Activated T-cell treated with anti-CD3 and anti-CD28 coated beads, Interleukin-2, amount 50 U/mL, for 72 hours (primary cell): ENCODE measurements around the gene SAFB. TPM values are rescaled to one million over a fixed set of nuclear protein-coding genes. Genes with fewer than 3 reads are reported as not detected.
A peak's percentile ranks its signal among the peaks of the same experiment; 100 is the strongest.

ENCODE experiments used
- ATAC-seq, 2 donors: fragments of 150-1000 bp; cut with Tn5 transposase; replicated peaks in 1 of 2; 2 replicates each; pipeline ENCODE4 v1.10.0; 2021; ENCODE audit warnings: moderate library complexity in 2 of 2, mild to moderate bottlenecking in 1 of 2
- DNase-seq, 2 donors: peaks; one replicate each; pipeline ENCODE4 v3.0.0; 2021 to 2022; ENCODE audit warnings: mixed read lengths in 1 of 2
- H3K27ac Mint-ChIP-seq: one replicate; pipeline ENCODE4 v1.8.0; 2022; ENCODE audit warnings: mild to moderate bottlenecking, moderate library complexity, mixed read lengths
- H3K27me3 Mint-ChIP-seq: one replicate; pipeline ENCODE4 v1.8.0; 2022; ENCODE audit warnings: low read depth, mixed read lengths
- H3K36me3 Mint-ChIP-seq, 2 donors: one replicate each; pipeline ENCODE4 v1.8.0; 2022; ENCODE audit warnings: mixed read lengths in 2 of 2, mild to moderate bottlenecking in 1 of 2; ENCODE audit not compliant: insufficient read depth in 2 of 2
- H3K4me1 Mint-ChIP-seq: one replicate; pipeline ENCODE4 v1.8.0; 2022; ENCODE audit warnings: low read depth, mixed read lengths
- H3K4me3 Mint-ChIP-seq, 2 donors: one replicate each; pipeline ENCODE4 v1.8.0; 2022; ENCODE audit warnings: mild to moderate bottlenecking in 2 of 2, mixed read lengths in 2 of 2, moderate library complexity in 2 of 2
- H3K9me3 Mint-ChIP-seq, 2 donors: one replicate each; pipeline ENCODE4 v1.8.0; 2022; ENCODE audit warnings: mixed read lengths in 2 of 2
- total RNA-seq, 2 donors: library from RNA; stranded (reverse); gene quantifications; one replicate each; pipeline ENCODE4 v1.2.3, GENCODE V29; 2022

SAFB gene
- total RNA-seq, 2 donors from 2014 or later, result 108 to 112 TPM

DNA sequence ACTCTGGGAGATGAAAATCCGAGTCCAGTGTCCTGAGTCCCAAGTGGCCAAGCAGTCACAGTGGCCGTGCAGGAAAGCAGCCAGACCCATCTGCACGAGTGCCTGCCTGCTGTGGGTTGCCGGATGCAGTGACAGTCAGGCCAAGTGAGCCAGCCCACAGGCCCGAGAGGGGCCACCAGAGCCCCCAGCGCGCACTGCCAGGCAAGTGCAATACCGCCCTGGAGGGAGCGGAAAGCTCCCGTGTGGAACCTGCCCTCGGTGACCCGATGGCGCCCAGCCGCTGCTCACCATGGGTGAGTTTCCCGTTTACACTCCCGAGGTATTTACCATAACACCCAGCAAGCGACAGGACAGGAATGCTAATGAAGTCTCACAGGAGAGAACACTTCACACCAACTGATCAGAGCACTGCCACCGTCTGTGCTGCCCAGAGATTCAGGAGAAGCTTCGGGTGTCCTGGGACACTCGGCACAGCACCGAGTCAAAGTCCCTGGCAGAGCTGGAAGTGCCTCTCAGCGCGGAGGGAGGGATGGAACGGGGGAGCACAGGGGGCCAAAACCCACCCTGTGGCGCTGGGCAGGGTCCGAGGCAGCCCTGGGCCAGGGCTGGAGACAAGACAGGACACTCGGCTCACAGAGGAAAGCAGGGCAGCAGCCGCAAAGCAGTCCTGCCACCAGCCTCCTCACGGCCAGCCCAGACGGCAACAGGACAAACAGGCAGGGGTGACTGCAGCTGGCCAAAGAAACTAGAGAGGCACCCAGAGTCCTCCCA is 33.8 kb upstream of the SAFB start:
- no peak overlapping the region for H3K27ac Mint-ChIP-seq
- DNase-seq (no peak), ATAC-seq (no peak)
- no peak overlapping the region for H3K4me3 Mint-ChIP-seq
- H3K9me3 Mint-ChIP-seq, result no peaks in the 10 kb centered on the region
- peaks cover 19% of the 10 kb centered on the region for H3K4me1 Mint-ChIP-seq
- H3K27me3 Mint-ChIP-seq, result no peaks in the 10 kb centered on the region
- peaks cover 7 to 8% of the 10 kb centered on the region in 2 donors for H3K36me3 Mint-ChIP-seq

DNA sequence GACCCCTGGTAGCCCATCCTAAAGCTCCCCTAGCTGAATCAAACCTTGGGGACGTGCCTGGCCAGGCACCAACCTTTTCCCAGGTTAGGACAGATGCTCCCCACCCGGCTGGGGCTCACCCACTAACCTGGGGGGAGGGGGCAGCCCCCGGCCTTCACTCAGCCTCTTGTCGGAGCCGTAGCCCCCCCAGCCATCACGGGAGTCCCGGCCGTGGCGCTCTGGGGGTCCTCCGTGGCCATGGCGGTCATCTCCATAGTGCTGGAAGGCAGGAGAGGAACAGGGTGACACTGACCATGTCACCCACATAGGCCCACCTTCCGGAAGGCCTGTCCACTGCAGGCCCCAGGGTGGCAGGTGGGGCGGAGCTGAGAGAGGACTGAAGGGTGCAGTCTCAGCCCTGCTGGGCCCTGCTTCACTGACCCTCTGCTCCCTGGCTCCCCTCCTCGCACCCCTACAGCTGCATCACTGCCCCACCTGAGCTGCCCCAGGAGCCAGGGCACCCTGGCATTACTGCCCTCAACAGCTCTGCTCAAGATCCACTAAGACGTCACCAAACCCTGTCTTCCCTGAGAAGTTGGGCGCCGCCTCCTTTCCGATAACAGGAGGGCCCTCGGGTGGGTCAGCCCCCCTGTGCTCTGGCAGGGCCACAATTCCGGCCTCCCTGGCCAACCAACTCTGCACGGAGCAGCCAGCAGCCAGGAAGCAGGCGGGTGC is 32.6 kb upstream of the SAFB start:
- ATAC-seq (no peak), DNase-seq (no peak)
- Mint-ChIP-seq H3K9me3 (no peaks in the 10 kb centered on the region), H3K4me3 (no peak overlapping the region), H3K4me1 (peaks cover 18% of the 10 kb centered on the region), H3K27me3 (no peaks in the 10 kb centered on the region), H3K27ac (no peak overlapping the region), H3K36me3 (peaks cover 8 to 9% of the 10 kb centered on the region in 2 donors)

DNA sequence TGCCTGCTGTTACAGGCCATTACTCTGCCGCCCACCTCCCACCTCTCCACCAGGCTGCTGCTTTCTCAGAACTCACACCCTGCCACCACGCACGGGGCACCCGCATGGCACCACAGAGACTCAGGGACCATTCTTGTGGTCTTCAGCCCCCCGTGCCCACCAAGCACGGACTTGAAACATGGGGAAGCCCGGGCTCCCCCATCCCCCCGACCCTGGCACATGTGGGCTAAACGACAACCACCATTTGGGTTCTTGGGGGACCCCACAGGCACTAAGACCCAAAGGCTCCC is 32.1 kb upstream of the SAFB start:
- DNase-seq (no peak), ATAC-seq (no peak)
- Mint-ChIP-seq H3K27ac (no peak overlapping the region), H3K27me3 (no peaks in the 10 kb centered on the region), H3K4me1 (peaks cover 13% of the 10 kb centered on the region), H3K4me3 (no peak overlapping the region), H3K9me3 (no peaks in the 10 kb centered on the region), H3K36me3 (peaks cover 8 to 11% of the 10 kb centered on the region in 2 donors)

DNA sequence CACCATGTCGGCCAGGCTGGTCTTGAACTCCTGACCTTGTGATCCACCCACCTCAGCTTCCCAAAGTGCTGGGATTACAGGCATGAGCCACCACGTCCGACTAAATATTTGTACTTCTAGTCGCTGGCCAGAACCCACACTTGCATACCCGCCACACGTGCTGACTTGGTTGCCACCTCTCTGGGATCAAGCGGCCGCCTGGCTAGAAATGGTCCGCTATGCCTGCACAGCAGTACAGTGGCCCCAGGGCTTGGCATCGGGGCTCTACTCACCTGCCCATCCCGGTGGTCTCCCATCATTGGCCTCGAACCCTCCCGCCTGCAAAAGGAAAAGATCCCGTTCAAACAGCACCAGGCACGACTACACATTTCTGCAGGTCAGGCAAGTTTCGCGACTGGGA is 31.4 kb upstream of the SAFB start:
- Mint-ChIP-seq H3K36me3 (peaks cover 9 to 11% of the 10 kb centered on the region in 2 donors), H3K27ac (no peak overlapping the region), H3K4me1 (peaks cover 9% of the 10 kb centered on the region), H3K27me3 (no peaks in the 10 kb centered on the region), H3K9me3 (no peaks in the 10 kb centered on the region), H3K4me3 (no peak overlapping the region)
- ATAC-seq, result no peak
- DNase-seq, result no peak

DNA sequence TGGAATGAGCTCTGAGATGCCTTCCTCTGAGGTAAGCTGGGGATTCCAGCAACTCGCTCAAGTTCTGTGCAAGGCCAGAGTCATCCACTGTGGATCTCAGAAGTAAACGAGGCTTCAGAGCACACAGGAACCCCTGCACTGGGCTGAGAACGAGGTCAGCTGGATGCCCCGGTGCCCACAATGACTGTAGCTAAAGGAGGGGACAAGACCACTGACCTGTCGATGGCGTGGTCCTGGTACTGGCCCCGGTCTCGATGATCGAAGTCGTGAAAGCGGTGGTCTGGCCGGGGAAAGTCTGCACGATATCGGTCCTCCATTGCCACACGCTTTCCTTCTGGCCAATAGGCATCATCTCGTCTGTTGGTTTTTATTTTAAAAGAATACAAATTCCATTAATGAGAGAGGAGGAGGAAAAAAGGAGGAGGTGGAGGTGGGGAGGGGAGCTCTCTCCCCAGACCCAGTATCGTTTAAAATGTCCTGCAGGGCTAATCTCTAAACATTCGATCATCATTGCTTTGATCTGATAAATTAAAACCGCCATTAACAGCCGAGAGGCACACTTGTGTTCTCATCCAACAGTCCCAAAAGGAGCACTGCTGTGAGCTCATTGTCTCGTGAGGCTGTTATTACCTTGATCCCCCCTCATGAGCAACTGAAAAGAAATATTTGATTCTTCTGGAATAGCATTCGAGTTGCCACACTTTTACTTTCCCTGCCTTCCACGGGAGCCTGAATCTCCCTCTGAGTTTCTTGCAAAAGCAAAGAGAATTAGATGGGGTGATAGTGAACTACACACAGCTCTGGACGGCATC is 30.1 kb upstream of the SAFB start:
- Mint-ChIP-seq H3K4me3 (no peak overlapping the region), H3K36me3 (peaks cover 11 to 12% of the 10 kb centered on the region in 2 donors), H3K27ac (peak overlapping the region; percentile 15), H3K4me1 (no peaks in the 10 kb centered on the region), H3K27me3 (no peaks in the 10 kb centered on the region), H3K9me3 (no peaks in the 10 kb centered on the region)
- ATAC-seq (no peak), DNase-seq (no peak)

DNA sequence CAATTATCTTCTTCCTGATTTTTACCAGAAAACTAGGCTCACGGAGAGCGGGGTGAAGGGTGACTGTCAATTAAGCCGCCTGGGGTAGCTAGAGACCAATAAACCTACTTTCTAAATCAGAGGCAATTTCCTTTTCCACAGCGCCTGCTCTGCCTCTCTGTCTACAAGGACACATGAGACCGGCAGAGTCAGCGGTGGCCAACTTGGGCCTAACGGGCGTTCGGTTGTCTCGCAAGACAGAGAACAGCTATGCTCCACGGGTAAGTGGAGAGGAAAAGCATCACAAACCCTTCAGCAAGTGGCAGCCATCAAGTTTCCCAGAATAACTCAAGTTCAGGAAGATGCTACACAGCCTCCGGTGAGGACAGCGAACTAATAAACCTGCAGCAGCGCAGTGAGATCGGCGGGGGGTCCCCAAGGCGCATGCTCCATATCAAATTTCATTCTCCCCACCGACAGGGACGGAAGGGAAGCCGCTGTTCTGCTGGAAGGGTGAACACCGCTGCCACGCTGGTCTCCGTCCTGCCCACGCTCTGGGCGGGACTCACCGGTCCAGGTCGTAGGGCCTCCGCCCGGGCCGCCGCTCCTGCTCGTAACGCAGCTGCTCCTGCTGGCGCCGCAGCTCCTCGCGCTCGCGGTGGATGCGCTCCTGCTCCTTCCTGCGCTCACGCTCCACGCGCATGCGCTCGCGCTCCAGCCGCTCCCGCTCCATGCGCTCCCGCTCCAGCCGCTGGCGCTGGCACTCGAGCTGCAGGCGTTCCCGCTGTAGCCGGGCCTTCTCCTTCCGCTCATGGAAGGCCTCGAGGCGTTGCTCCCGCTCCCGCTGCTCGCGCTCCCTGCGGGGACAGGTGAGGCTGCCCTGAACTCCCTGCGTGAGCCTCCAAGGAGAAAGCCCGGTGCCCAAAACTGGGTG is 29.3 kb upstream of the SAFB start:
- Mint-ChIP-seq H3K27ac (peak overlapping the region; percentile 15), H3K36me3 (peaks cover 11 to 13% of the 10 kb centered on the region in 2 donors)
- ATAC-seq, result no peak

DNA sequence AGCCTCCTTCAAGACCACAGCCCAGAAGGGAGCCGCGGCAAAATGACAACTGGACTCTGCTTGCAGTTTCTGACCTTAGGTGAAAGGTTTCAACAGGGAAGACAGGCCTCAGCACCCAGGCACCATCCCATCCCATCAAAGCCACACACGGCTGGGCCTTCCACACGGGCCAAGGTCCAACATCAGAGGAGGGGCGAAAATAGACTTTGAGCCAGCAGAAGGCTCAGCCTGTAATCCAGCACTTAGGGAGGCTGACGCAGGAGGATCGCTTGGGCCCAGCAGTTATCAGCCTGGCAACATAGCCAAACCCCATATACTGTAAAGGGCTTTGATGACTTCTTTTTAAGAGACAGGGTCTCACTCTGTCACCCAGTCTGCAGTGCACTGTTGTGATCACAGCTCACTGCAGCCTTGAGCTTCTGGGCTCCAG is 28.3 kb upstream of the SAFB start:
- Mint-ChIP-seq H3K4me1 (no peaks in the 10 kb centered on the region), H3K27me3 (no peaks in the 10 kb centered on the region), H3K36me3 (peaks cover 15 to 19% of the 10 kb centered on the region in 2 donors), H3K9me3 (no peaks in the 10 kb centered on the region), H3K4me3 (no peak overlapping the region), H3K27ac (no peak overlapping the region)
- DNase-seq (no peak), ATAC-seq (no peak)

More for the DNA sequence above, 29.3 kb upstream of the SAFB start:
- Mint-ChIP-seq H3K4me1 (no peaks in the 10 kb centered on the region), H3K4me3 (no peak overlapping the region), H3K27me3 (no peaks in the 10 kb centered on the region), H3K9me3 (no peaks in the 10 kb centered on the region)
- DNase-seq, result no peak

DNA sequence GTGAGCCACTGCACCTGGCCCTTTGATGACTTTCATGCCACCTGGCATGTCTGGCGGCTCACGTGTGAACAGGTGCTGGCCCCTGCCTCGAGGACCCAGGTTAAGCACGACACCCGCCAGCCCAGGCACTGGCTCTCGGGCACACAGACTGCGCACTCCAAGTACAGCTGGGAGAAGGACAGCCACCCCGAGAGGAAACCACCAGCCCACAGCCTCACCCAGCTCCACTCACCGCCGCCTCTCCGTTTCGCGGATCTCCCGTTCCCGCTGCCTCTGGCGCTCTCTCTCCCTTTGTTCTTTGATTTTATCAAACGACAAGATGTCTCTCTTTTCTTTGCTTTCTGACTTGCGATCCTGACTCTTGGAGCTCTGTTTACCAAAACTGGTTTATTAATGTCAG is 27.8 kb upstream of the SAFB start:
- no peak for DNase-seq
- Mint-ChIP-seq H3K27me3 (no peaks in the 10 kb centered on the region), H3K27ac (no peak overlapping the region), H3K36me3 (peaks cover 15 to 21% of the 10 kb centered on the region in 2 donors), H3K4me1 (no peaks in the 10 kb centered on the region), H3K4me3 (no peak overlapping the region), H3K9me3 (no peaks in the 10 kb centered on the region)
- ATAC-seq, result no peak

DNA sequence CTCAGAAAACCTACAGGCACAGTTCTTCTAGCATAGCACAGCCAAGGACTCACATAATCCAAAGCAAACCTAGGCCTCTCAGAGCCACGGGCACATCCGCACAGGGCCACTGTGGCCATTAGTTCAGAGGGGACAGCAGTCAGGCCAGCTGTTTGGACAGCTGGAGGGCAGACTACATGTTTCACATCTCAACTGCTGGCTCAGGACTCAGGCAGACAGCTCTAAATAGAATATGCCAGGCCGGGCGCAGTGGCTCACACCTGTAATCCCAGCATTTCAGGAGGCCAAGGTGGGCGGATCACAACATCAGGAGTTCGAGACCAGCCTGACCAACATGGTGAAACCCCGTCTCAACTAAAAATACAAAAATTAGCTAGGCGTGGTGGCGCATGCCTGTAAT is 27.1 kb upstream of the SAFB start:
- ATAC-seq (no peak), DNase-seq (no peak)
- Mint-ChIP-seq H3K36me3 (peaks cover 15 to 27% of the 10 kb centered on the region in 2 donors), H3K27me3 (no peaks in the 10 kb centered on the region), H3K27ac (peak overlapping the region; percentile 10), H3K9me3 (no peaks in the 10 kb centered on the region), H3K4me1 (no peaks in the 10 kb centered on the region), H3K4me3 (no peak overlapping the region)

DNA sequence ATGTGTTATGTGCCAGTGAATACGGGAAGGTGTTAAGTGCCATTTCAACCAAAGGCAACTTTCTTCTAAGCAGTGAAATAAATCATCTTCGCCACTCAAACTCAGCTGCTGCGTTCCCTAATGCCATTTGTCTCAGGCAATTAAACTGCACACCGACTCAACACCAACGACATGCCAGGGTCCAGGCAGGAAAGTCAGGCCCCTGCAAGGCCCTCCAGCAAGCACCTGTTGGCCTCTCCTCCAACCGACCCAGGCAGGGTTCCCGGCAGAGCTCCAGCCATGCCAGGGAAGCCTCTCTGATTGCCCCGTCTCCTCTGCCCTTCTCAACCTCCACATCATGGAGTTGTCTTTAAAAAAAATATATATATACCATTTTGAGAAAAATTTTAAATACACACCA is 22.1 kb upstream of the SAFB start:
- Mint-ChIP-seq H3K36me3 (peaks cover 14 to 33% of the 10 kb centered on the region in 2 donors), H3K4me3 (no peak overlapping the region), H3K27ac (no peak overlapping the region), H3K27me3 (no peaks in the 10 kb centered on the region), H3K9me3 (no peaks in the 10 kb centered on the region), H3K4me1 (peaks cover 8% of the 10 kb centered on the region)
- ATAC-seq (no peak), DNase-seq (no peak)

DNA sequence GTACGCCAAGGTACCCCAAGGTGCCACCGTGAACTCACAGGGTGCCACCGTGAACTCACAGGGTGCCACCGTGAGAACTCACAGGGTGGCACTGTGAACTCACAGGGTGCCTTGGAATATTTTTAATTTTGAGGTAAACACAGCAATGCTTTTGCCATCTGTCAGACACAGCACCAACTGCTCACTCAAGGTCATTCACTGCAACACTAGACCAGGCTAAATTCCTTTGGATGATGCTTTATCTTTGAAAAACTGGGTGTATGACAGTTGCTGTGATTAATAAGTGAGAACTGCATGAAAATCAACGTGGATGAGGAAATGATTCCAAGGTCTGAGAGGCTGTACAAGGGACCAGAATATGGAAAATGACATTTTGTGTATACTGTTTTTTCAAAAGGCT is 19.3 kb upstream of the SAFB start:
- H3K4me1 Mint-ChIP-seq, result peaks cover 14% of the 10 kb centered on the region
- no peaks in the 10 kb centered on the region for H3K27me3 Mint-ChIP-seq
- no peak for ATAC-seq
- no peaks in the 10 kb centered on the region for H3K9me3 Mint-ChIP-seq
- peaks cover 13 to 40% of the 10 kb centered on the region in 2 donors for H3K36me3 Mint-ChIP-seq
- no peak overlapping the region for H3K4me3 Mint-ChIP-seq
- no peak for DNase-seq
- no peak overlapping the region for H3K27ac Mint-ChIP-seq

DNA sequence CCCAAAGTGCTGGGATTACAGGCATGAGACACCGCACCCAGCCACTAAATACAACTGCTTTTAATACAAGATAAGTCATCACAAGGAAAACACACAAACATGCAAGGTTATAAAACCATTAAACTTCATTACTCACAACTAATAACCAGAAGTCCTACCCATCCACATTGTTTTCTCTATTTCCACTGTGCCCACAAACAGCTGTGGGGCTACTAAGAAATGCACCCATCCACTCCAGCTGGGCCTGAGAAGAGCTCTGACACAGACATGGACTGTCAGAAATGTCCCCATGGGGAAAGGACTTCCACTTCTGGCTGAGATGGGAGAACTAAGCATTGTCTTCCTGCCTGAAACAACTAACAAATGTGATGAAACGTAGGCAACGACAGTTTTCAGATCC is 17.5 kb upstream of the SAFB start:
- peak overlapping the region; percentile 29 for H3K27ac Mint-ChIP-seq
- peaks cover 7 to 30% of the 10 kb centered on the region in 2 donors for H3K36me3 Mint-ChIP-seq
- no peak for ATAC-seq
- H3K4me1 Mint-ChIP-seq, result peaks cover 14% of the 10 kb centered on the region
- H3K9me3 Mint-ChIP-seq, result no peaks in the 10 kb centered on the region
- H3K4me3 Mint-ChIP-seq, result no peak overlapping the region
- H3K27me3 Mint-ChIP-seq, result no peaks in the 10 kb centered on the region
- no peak for DNase-seq
